B cell (primary cell): ENCODE results near the gene LIPA.

Experiments
- EZH2 ChIP-seq: IDR thresholded peaks from 2 replicates; pipeline ENCODE4 v1.6.1; 2012; ENCODE audit warnings: borderline replicate concordance, low read depth, mild to moderate bottlenecking, moderate library complexity, low read length; ENCODE audit not compliant: insufficient read depth, poor library complexity, severe bottlenecking
- TF ChIP-seq, protein P1 (sequence below): fragments of 200-600 bp; IDR thresholded peaks from one replicate; pipeline ENCODE4 v1.8.0; 2022; ENCODE audit warnings: antibody characterized with exemption, mild to moderate bottlenecking

DNA sequence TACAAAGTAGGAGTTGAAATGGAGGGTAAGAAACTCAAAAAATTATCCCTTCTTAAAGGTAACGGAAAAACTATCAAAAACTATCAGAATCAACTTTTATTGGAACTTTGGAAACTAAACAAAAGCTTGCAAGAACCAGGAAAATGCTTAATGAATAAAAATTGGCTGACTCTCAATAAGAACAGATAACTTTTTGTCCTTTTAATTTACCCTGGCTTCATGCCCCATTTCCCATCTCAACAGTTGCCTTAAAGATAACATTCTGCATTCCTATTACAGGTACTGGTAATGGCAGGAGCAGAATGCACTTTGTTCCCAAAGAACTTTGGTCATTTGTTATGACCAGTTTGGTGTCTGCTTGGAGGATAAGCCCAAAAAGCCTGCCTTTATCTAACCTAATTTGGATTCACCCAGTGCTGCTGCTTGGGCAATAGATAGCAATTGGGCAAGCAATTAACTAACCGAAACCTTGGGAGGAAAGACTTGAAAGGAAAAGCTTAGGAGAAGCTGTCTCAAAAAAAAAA lies 62.3 kb downstream of the LIPA start:
- TF ChIP-seq, protein P1, sequence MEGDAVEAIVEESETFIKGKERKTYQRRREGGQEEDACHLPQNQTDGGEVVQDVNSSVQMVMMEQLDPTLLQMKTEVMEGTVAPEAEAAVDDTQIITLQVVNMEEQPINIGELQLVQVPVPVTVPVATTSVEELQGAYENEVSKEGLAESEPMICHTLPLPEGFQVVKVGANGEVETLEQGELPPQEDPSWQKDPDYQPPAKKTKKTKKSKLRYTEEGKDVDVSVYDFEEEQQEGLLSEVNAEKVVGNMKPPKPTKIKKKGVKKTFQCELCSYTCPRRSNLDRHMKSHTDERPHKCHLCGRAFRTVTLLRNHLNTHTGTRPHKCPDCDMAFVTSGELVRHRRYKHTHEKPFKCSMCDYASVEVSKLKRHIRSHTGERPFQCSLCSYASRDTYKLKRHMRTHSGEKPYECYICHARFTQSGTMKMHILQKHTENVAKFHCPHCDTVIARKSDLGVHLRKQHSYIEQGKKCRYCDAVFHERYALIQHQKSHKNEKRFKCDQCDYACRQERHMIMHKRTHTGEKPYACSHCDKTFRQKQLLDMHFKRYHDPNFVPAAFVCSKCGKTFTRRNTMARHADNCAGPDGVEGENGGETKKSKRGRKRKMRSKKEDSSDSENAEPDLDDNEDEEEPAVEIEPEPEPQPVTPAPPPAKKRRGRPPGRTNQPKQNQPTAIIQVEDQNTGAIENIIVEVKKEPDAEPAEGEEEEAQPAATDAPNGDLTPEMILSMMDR = no peak
- TF ChIP-seq EZH2 = no peak
